SK-N-SH (cell line): ENCODE measurements around the gene TSPAN3. TPM values are rescaled to one million over a fixed set of nuclear protein-coding genes. Genes with fewer than 3 reads are reported as not detected.

ENCODE experiments used
- CTCF ChIA-PET: fragments of 300-600, 350-600 bp; formaldehyde crosslinking; extraction: SDS; loops from one replicate; lab custom pipeline; 2021; lab: Yijun Ruan, JAX
- POLR2A ChIA-PET: fragments of 350-600 bp; sonication (Branson Sonifier 250); formaldehyde crosslinking; extraction: SDS; loops from one replicate; lab custom pipeline; 2020; ENCODE audit warnings: antibody characterized with exemption, inconsistent platforms; lab: Yijun Ruan, JAX
- DNase-seq: peaks from one replicate; pipeline ENCODE4 v3.0.0; 2012
- H2AFZ ChIP-seq: fragments of 200-600 bp; sonication (generic); 2 replicates; pipeline ENCODE4 v1.8.1; 2016; ENCODE audit warnings: antibody characterized with exemption, mild to moderate bottlenecking, low read depth
- H3F3A ChIP-seq: fragments of 200-600 bp; sonication (generic); replicated peaks from 2 replicates; pipeline ENCODE3; 2016; ENCODE audit warnings: antibody characterized with exemption, mild to moderate bottlenecking; ENCODE audit not compliant: insufficient read depth
- H3K27ac ChIP-seq, 2 experiments: fragments of 200-500 bp in 1 of 2; fragments of 200-600 bp in 1 of 2; sonication (Bioruptor generic) in 1 of 2; sonication (generic), shearing (Covaris generic) in 1 of 2; 2 replicates each; pipeline versions ENCODE4 v1.5.1 to v1.6.1; 2014 to 2016; ENCODE audit warnings: low read depth in 2 of 2, inconsistent platforms in 1 of 2, low read length in 1 of 2, mild to moderate bottlenecking in 1 of 2, mixed read lengths in 1 of 2
- H3K27me3 ChIP-seq: fragments of 200-600 bp; sonication (generic), shearing (Covaris generic); 2 replicates; pipeline ENCODE4 v1.6.1; 2016; ENCODE audit warnings: mixed run types; ENCODE audit not compliant: insufficient read depth
- H3K36me3 ChIP-seq, 2 experiments: fragments of 200-500 bp in 1 of 2; fragments of 200-600 bp in 1 of 2; sonication (Bioruptor generic) in 1 of 2; sonication (generic) in 1 of 2; replicated peaks in 1 of 2; 2 replicates each; pipeline versions ENCODE3 to v1.5.1; 2014 to 2016; ENCODE audit warnings: low read length in 1 of 2, mild to moderate bottlenecking in 1 of 2; ENCODE audit not compliant: insufficient read depth in 2 of 2, control insufficient read depth in 1 of 2
- H3K4me1 ChIP-seq, 2 experiments: fragments of 200-500 bp in 1 of 2; fragments of 200-600 bp in 1 of 2; sonication (Bioruptor generic) in 1 of 2; sonication (generic), shearing (Covaris generic) in 1 of 2; 2 replicates each; pipeline versions ENCODE4 v1.5.1 to v1.6.1; 2014 to 2016; ENCODE audit warnings: low read depth in 1 of 2, low read length in 1 of 2, mixed run types in 1 of 2; ENCODE audit not compliant: insufficient read depth in 2 of 2, control insufficient read depth in 1 of 2
- H3K4me2 ChIP-seq: fragments of 200-600 bp; sonication (generic), shearing (Covaris generic); 2 replicates; pipeline ENCODE4 v1.6.1; 2017; ENCODE audit warnings: mixed run types
- H3K4me3 ChIP-seq, 2 experiments: fragments of 200-500 bp in 1 of 2; fragments of 200-600 bp in 1 of 2; sonication (Bioruptor generic) in 1 of 2; sonication (generic), shearing (Covaris generic) in 1 of 2; 2 replicates each; pipeline versions ENCODE4 v1.5.1 to v1.8.1; 2014 to 2016; ENCODE audit warnings: low read depth in 2 of 2, inconsistent platforms in 1 of 2, low read length in 1 of 2, mild to moderate bottlenecking in 1 of 2, mixed read lengths in 1 of 2, moderate library complexity in 1 of 2
- H3K79me2 ChIP-seq: fragments of 200-600 bp; sonication (generic); 2 replicates; pipeline ENCODE4 v1.8.1; 2017; ENCODE audit warnings: mild to moderate bottlenecking; ENCODE audit not compliant: insufficient read depth
- H3K9ac ChIP-seq: fragments of 200-600 bp; sonication (generic); 2 replicates; pipeline ENCODE4 v1.6.1; 2017; ENCODE audit warnings: mixed run types
- H3K9me2 ChIP-seq: fragments of 200-600 bp; sonication (generic); 2 replicates; pipeline ENCODE4 v1.6.1; 2017; ENCODE audit warnings: mixed run types
- H3K9me3 ChIP-seq: fragments of 200-600 bp; sonication (generic); 2 replicates; pipeline ENCODE4 v1.6.1; 2017; ENCODE audit warnings: mixed run types, mild to moderate bottlenecking, moderate library complexity
- H4K20me1 ChIP-seq: fragments of 200-600 bp; sonication (generic); 2 replicates; pipeline ENCODE4 v1.6.1; 2017; ENCODE audit warnings: mild to moderate bottlenecking, mixed run types; ENCODE audit not compliant: insufficient read depth
- ELF1 ChIP-seq: IDR thresholded peaks from 2 replicates; pipeline ENCODE4 v1.4.0; 2012
- EP300 ChIP-seq, 2 experiments: IDR thresholded peaks; 2 replicates each; pipeline versions ENCODE4 v1.4.0 to v1.6.1; 2012; ENCODE audit warnings: borderline replicate concordance in 1 of 2, low read depth in 1 of 2, low read length in 1 of 2
- FOXJ3 ChIP-seq: sonication (generic); formaldehyde crosslinking; IDR thresholded peaks from 2 replicates; pipeline ENCODE4 v1.5.1; 2020; ENCODE audit warnings: mild to moderate bottlenecking, missing genetic modification reagents
- FOXM1 ChIP-seq: IDR thresholded peaks from 2 replicates; pipeline ENCODE4 v1.4.0; 2012; ENCODE audit warnings: low read depth, mild to moderate bottlenecking
- GABPA ChIP-seq: IDR thresholded peaks from 2 replicates; pipeline ENCODE4 v1.4.0; 2012; ENCODE audit warnings: low read depth, mild to moderate bottlenecking
- GATA2 ChIP-seq: sonication (generic); formaldehyde crosslinking; IDR thresholded peaks from 2 replicates; pipeline ENCODE4 v1.5.0; 2020; ENCODE audit warnings: mild to moderate bottlenecking, missing genetic modification reagents
- MAX ChIP-seq: IDR thresholded peaks from 2 replicates; pipeline ENCODE4 v1.4.0; 2012; ENCODE audit warnings: low read depth
- NFIC ChIP-seq: IDR thresholded peaks from 2 replicates; pipeline ENCODE4 v1.4.0; 2012; ENCODE audit warnings: borderline replicate concordance
- RAD21 ChIP-seq: IDR thresholded peaks from 2 replicates; pipeline ENCODE4 v1.6.1; 2012; ENCODE audit warnings: mild to moderate bottlenecking, low read length
- REST ChIP-seq: IDR thresholded peaks from 2 replicates; pipeline ENCODE4 v1.6.1; 2012; ENCODE audit warnings: mild to moderate bottlenecking, low read depth, low read length, moderate library complexity
- SIN3A ChIP-seq: IDR thresholded peaks from 2 replicates; pipeline ENCODE4 v1.6.1; 2012; ENCODE audit warnings: low read depth, mild to moderate bottlenecking, low read length, moderate library complexity, borderline replicate concordance
- TCF12 ChIP-seq: IDR thresholded peaks from 2 replicates; pipeline ENCODE4 v1.4.0; 2012
- USF2 ChIP-seq: fragments of 150-350 bp; IDR thresholded peaks from 2 replicates; pipeline ENCODE4 v1.6.1; 2017; ENCODE audit warnings: antibody characterized with exemption, low read length, low read depth, borderline replicate concordance
- WGBS: methylation state at CpG from one replicate; pipeline ENCODE4 v1.1.6; 2017; ENCODE audit warnings: low lambda C conversion rate; 5-methylcytosine and 5-hydroxymethylcytosine counted together
- polyA plus RNA-seq, 3 experiments: library from polyadenylated mRNA; depleted of rRNA; stranded (reverse); fragments of >200 nt; gene quantifications; 2 replicates each; pipeline ENCODE4 v1.2.3, GENCODE V29; 2012

TSPAN3 gene
- polyA plus RNA-seq, 1 of the 3 experiments (the other 2 are of a cell fraction): 409 TPM

GRCh38 chr15:77071305-77072223 is 655 bp upstream of the TSPAN3 start:
- H3K9ac ChIP-seq: peak overlapping the region; percentile 90; the same call in 1 of the 2 replicates
- CTCF ChIA-PET: no interaction called here
- no peak for DNase-seq
- 0 out of 2 replicates have a peak overlapping the region, but pooled peaks have one; percentile 94 for H3K4me2 ChIP-seq
- H3K4me3 ChIP-seq: no peak overlapping the region; a peak in 1 of 4 replicates
- 85% methylated on average over 15 of the region's 15 CpGs for WGBS
- peaks cover 5% of the 10 kb centered on the region for H3F3A ChIP-seq
- TF ChIP-seq REST (no peak), RAD21 (no peak), USF2 (no peak), FOXJ3 (CRISPR knock-in tag) (no peak), NFIC (no peak), ELF1 (no peak), MAX (no peak), GATA2 (CRISPR knock-in tag) (no peak), EP300 (IDR thresholded peaks at IDR 0.05; ENCODE audit: borderline replicate concordance in 1 of 2, low read depth in 1 of 2, low read length in 1 of 2) (no peak), TCF12 (no peak), FOXM1 (no peak), SIN3A (no peak), GABPA (no peak)
- peaks cover 37% of the 10 kb centered on the region for H4K20me1 ChIP-seq
- H3K4me1 ChIP-seq: peaks cover 9 to 14% of the 10 kb centered on the region in 2 experiments; a peak in 3 of 4 replicates
- H3K9me2 ChIP-seq: no peaks in the 10 kb centered on the region
- H3K79me2 ChIP-seq: peaks cover 39% of the 10 kb centered on the region
- POLR2A ChIA-PET: interaction anchor here (0.6 to 1.0 kb wide), 7 partner anchors 12 to 350 kb away, joined by 3 to 7 read pairs (median 3); partner anchors contain the start of gene HMG20A
- no peaks in the 10 kb centered on the region for H3K9me3 ChIP-seq
- peak overlapping the region; percentile 88 for H2AFZ ChIP-seq
- H3K36me3 ChIP-seq: peaks cover 9 to 11% of the 10 kb centered on the region in 2 experiments
- H3K27me3 ChIP-seq: no peaks in the 10 kb centered on the region
- H3K27ac ChIP-seq: peak overlapping the region; percentile 66 to 79; a peak in 2 of 4 replicates
